Measurements from ENCODE around the gene SLC30A10. TPM values are rescaled to one million over a fixed set of nuclear protein-coding genes. Genes with fewer than 3 reads are reported as not detected.
"Not testable (repeated sequence)": the region's sequence is repeated elsewhere in the genome, so short reads cannot be mapped to it uniquely, and the experiment has no call there.

Gene SLC30A10
- total RNA-seq, 1 donor from 2014 or later: not detected

DNA sequence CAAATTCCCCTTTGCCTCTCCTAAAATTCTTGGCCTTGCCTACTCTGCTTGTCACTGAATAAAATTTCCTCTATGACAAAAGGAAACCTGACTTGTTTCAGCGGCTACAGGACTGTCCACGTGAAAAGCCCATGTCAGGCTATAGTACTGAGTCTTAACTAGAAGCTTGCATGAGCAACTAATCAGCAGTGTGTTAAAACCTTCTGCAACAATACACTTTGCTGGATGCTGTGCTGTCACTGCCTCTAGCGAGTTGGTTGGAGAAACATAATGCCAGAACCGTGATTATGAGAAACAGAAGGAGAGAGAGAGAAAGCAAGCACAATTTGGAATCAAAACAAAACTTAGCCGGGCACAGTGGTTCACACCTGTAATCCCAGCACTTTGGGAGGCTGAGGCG lies 25.7 kb upstream of the SLC30A10 start:
- no peaks in the 10 kb centered on the region for H3K9me3 ChIP-seq
- H3K4me1 ChIP-seq: no peaks in the 10 kb centered on the region

DNA sequence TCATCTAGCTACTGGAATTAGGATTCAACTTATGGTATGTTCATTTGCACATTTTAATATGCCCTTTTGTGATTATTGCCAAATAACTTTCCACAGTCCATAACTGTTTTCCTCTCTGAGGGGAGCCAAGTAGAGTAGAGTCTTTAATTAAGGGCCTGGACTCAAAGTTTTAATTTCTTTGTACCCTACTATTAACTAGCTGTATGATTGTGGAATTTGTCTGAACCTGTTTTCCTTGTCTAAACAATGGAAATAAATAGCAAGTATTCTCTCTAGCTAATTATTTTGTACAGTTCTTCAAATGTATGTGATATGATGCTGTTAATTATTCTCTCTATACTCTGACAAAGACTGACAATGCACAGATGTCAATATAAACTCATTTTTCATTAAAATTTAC lies 24.0 kb upstream of the SLC30A10 start:
- Histone ChIP-seq H3K9me3 (no peaks in the 10 kb centered on the region), H3K27ac (no peak overlapping the region), H3K27me3 (no peaks in the 10 kb centered on the region), H3K4me3 (no peak overlapping the region), H3K36me3 (no peaks in the 10 kb centered on the region), H3K4me1 (no peaks in the 10 kb centered on the region)
- intact Hi-C loops (cut with DNase I): no loop called here
- TF ChIP-seq, protein P1, sequence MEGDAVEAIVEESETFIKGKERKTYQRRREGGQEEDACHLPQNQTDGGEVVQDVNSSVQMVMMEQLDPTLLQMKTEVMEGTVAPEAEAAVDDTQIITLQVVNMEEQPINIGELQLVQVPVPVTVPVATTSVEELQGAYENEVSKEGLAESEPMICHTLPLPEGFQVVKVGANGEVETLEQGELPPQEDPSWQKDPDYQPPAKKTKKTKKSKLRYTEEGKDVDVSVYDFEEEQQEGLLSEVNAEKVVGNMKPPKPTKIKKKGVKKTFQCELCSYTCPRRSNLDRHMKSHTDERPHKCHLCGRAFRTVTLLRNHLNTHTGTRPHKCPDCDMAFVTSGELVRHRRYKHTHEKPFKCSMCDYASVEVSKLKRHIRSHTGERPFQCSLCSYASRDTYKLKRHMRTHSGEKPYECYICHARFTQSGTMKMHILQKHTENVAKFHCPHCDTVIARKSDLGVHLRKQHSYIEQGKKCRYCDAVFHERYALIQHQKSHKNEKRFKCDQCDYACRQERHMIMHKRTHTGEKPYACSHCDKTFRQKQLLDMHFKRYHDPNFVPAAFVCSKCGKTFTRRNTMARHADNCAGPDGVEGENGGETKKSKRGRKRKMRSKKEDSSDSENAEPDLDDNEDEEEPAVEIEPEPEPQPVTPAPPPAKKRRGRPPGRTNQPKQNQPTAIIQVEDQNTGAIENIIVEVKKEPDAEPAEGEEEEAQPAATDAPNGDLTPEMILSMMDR (IDR thresholded peaks at IDR 0.05): no peak
- ATAC-seq (no peak), DNase-seq (no peak)

More for the DNA sequence above, 25.7 kb upstream of the SLC30A10 start:
- ATAC-seq (no peak), DNase-seq (no peak)
- no peaks in the 10 kb centered on the region for H3K36me3 ChIP-seq
- H3K27me3 ChIP-seq: no peaks in the 10 kb centered on the region
- intact Hi-C loops (cut with DNase I): no loop called here
- no peak overlapping the region for H3K27ac ChIP-seq
- TF ChIP-seq, protein P1 (IDR thresholded peaks at IDR 0.05): no peak
- no peak overlapping the region for H3K4me3 ChIP-seq

DNA sequence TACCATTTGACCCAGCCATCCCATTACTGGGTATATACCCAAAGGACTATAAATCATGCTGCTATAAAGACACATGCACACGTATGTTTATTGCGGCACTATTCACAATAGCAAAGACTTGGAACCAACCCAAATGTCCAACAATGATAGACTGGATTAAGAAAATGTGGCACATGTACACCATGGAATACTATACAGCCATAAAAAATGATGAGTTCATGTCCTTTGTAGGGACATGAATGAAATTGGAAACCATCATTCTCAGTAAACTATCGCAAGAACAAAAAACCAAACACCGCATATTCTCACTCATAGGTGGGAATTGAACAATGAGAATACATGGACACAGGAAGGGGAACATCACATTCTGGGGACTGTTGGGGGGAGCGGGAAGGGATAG lies 20.9 kb upstream of the SLC30A10 start:
- DNase-seq; ATAC-seq; H3K27ac ChIP-seq; H3K4me3 ChIP-seq; H3K4me1 ChIP-seq; H3K9me3 ChIP-seq; intact Hi-C loops (cut with DNase I); H3K27me3 ChIP-seq; H3K36me3 ChIP-seq: not testable (repeated sequence)

DNA sequence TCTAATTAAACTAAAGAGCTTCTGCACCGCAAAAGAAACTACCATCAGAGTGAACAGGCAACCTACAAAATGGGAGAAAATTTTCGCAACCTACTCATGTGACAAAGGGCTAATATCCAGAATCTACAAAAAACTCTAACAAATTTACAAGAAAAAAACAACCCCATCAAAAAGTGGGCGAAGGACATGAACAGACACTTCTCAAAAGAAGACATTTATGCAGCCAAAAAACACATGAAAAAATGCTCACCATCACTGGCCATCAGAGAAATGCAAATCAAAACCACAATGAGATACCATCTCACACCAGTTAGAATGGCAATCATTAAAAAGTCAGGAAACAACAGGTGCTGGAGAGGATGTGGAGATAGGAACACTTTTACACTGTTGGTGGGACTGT lies 20.4 kb upstream of the SLC30A10 start:
- intact Hi-C loops (cut with DNase I); H3K4me3 ChIP-seq; H3K9me3 ChIP-seq; DNase-seq; H3K27me3 ChIP-seq; H3K4me1 ChIP-seq; ATAC-seq; H3K27ac ChIP-seq; H3K36me3 ChIP-seq: not testable (repeated sequence)

DNA sequence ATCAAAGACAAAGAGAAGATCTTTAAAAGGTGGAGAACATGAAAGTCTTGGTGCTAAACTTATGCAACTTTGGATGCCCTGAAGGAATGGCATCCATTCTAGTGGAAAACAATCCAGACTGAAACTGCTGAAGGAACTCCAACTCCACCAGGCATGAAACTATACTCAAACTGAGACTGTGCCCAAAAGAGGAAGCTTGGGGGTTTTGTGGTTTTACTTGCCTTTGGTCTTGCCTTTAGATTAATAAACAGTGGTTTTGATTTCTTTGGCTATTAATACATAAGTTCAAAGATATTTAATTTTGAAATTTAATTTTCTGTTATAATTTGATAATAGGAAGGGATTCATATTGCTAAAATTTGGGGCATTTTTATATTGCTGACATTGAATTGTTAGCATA lies 17.4 kb upstream of the SLC30A10 start:
- TF ChIP-seq, protein P1 (IDR thresholded peaks at IDR 0.05): no peak
- intact Hi-C loops (cut with DNase I): no loop called here

DNA sequence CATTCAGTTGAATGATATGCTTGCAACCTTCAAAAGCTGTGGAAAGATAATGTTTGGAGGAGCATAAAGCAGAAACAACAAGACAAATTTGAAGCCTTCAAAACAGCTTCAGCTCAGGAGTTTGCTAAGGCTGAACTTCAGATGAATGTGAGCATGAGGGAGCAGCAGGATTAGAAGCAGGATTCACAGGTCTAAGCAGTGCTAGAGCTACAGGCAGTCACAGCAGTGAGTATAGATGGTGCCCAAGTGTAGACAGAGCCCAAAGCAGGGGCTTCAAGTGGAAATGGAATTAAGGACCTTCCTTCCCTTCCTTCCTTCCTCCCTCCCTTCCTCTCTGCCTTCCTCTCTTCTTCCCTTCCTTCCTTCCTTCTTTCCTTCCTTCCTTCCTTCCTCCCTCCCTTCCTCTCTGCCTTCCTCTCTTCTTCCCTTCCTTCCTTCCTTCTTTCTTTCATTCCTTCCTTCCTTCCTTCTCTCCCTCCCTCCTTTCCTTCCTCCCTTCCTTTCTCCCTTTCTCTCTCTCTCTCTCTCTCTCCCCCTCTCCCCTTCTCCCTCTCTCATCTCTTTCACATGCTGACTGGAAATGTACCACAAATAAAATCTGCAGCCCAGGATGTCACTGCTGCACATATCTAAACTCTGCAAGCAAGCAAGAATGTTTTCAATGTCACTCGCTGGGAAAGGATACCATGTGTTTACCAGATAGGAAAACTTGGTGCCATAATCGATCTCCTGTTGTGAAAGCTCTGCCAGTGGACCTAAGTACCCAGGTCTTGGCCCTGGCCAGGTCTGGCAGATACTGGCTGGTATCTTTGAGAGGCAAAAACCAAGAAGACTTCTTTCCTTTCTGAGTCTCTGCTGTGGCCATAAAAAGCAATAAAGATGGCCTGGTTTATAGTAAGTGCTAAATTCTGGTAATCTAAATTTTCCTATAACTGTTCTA lies 13.1 kb upstream of the SLC30A10 start:
- no peaks in the 10 kb centered on the region for H3K9me3 ChIP-seq
- H3K27ac ChIP-seq: no peak overlapping the region
- TF ChIP-seq, protein P1 (IDR thresholded peaks at IDR 0.05): no peak
- ATAC-seq (no peak), DNase-seq (no peak)
- H3K36me3 ChIP-seq: no peaks in the 10 kb centered on the region
- intact Hi-C loops (cut with DNase I): no loop called here
- H3K27me3 ChIP-seq: peaks cover 12% of the 10 kb centered on the region
- H3K4me3 ChIP-seq: no peak overlapping the region
- no peaks in the 10 kb centered on the region for H3K4me1 ChIP-seq

More for the DNA sequence above, 17.4 kb upstream of the SLC30A10 start:
- no peak for DNase-seq
- H3K4me1 ChIP-seq: no peaks in the 10 kb centered on the region
- ATAC-seq: peak; percentile 61
- H3K9me3 ChIP-seq: no peaks in the 10 kb centered on the region
- no peaks in the 10 kb centered on the region for H3K36me3 ChIP-seq
- no peak overlapping the region for H3K27ac ChIP-seq
- H3K27me3 ChIP-seq: no peaks in the 10 kb centered on the region
- no peak overlapping the region for H3K4me3 ChIP-seq
